Activated T-cell treated with anti-CD3 and anti-CD28 coated beads, Interleukin-2, amount 50 U/mL, for 24 hours (primary cell): ENCODE data around the gene ZNF518B.

Experiments
- DNase-seq: peaks from one replicate; pipeline ENCODE4 v3.0.0-alpha.2; 2020
- H3K27ac Mint-ChIP-seq: 2 replicates; pipeline ENCODE4 v1.8.0; 2020; ENCODE audit warnings: mild to moderate bottlenecking, mixed read lengths
- H3K27me3 Mint-ChIP-seq: 2 replicates; pipeline ENCODE4 v1.8.0; 2020; ENCODE audit warnings: mixed read lengths
- H3K36me3 Mint-ChIP-seq: 2 replicates; pipeline ENCODE4 v1.8.0; 2020; ENCODE audit warnings: low read depth, mixed read lengths
- H3K4me1 Mint-ChIP-seq: 2 replicates; pipeline ENCODE4 v1.8.0; 2020; ENCODE audit warnings: low read depth, mixed read lengths
- H3K4me3 Mint-ChIP-seq: 2 replicates; pipeline ENCODE4 v1.8.0; 2020; ENCODE audit warnings: mild to moderate bottlenecking, moderate library complexity, mixed read lengths
- H3K9me3 Mint-ChIP-seq: 2 replicates; pipeline ENCODE4 v1.8.0; 2020; ENCODE audit warnings: mixed read lengths

Gene ZNF518B

GRCh38 chr4:10466161-10466560 lies 8.9 kb upstream of the ZNF518B start:
- no peak for DNase-seq
- Mint-ChIP-seq H3K4me1 (peaks cover 5% of the 10 kb centered on the region), H3K9me3 (no peaks in the 10 kb centered on the region), H3K4me3 (no peak overlapping the region), H3K27ac (no peak overlapping the region), H3K27me3 (peaks cover 50% of the 10 kb centered on the region), H3K36me3 (no peaks in the 10 kb centered on the region)

- no peak for DNase-seq
- H3K4me1 Mint-ChIP-seq, result peaks cover 19% of the 10 kb centered on the region
- no peak overlapping the region for H3K4me3 Mint-ChIP-seq
- peaks cover 62% of the 10 kb centered on the region for H3K27me3 Mint-ChIP-seq
- H3K9me3 Mint-ChIP-seq, result peaks cover 2% of the 10 kb centered on the region
- H3K36me3 Mint-ChIP-seq, result no peaks in the 10 kb centered on the region
- H3K27ac Mint-ChIP-seq, result no peak overlapping the region
These were observed 5.7 kb upstream of the ZNF518B start for GRCh38 chr4:10462876-10463275.

- Mint-ChIP-seq H3K4me3 (peak overlapping the region; percentile 74), H3K27me3 (peaks cover 59% of the 10 kb centered on the region), H3K27ac (no peak overlapping the region), H3K9me3 (peaks cover 2% of the 10 kb centered on the region), H3K36me3 (no peaks in the 10 kb centered on the region), H3K4me1 (peaks cover 24% of the 10 kb centered on the region)
- DNase-seq, result no peak
These were observed 4.7 kb upstream of the ZNF518B start for GRCh38 chr4:10461850-10462400.

GRCh38 chr4:10461091-10461849 lies 4.0 kb upstream of the ZNF518B start:
- peak; percentile 88 for DNase-seq
- H3K4me1 Mint-ChIP-seq, result peaks cover 25% of the 10 kb centered on the region
- H3K9me3 Mint-ChIP-seq, result peaks cover 2% of the 10 kb centered on the region
- H3K36me3 Mint-ChIP-seq, result peaks cover 4% of the 10 kb centered on the region
- H3K27ac Mint-ChIP-seq, result no peak overlapping the region
- H3K27me3 Mint-ChIP-seq, result peaks cover 57% of the 10 kb centered on the region
- H3K4me3 Mint-ChIP-seq, result peak overlapping the region; percentile 74

- Mint-ChIP-seq H3K4me1 (peaks cover 32% of the 10 kb centered on the region), H3K9me3 (peaks cover 2% of the 10 kb centered on the region), H3K4me3 (peak overlapping the region; percentile 48), H3K36me3 (peaks cover 10% of the 10 kb centered on the region), H3K27ac (no peak overlapping the region), H3K27me3 (peaks cover 54% of the 10 kb centered on the region)
- peak; percentile 33 for DNase-seq
These were observed 3.3 kb upstream of the ZNF518B start for GRCh38 chr4:10460313-10461047.

- Mint-ChIP-seq H3K4me1 (peaks cover 39% of the 10 kb centered on the region), H3K4me3 (no peak overlapping the region), H3K27ac (no peak overlapping the region), H3K9me3 (peaks cover 2% of the 10 kb centered on the region), H3K27me3 (peaks cover 42% of the 10 kb centered on the region), H3K36me3 (peaks cover 21% of the 10 kb centered on the region)
- DNase-seq, result no peak
These were observed 2.1 kb upstream of the ZNF518B start for GRCh38 chr4:10459305-10459704.

GRCh38 chr4:10458177-10458576 lies 951 bp upstream of the ZNF518B start:
- DNase-seq, result no peak
- H3K36me3 Mint-ChIP-seq, result peaks cover 33% of the 10 kb centered on the region
- H3K9me3 Mint-ChIP-seq, result peaks cover 2% of the 10 kb centered on the region
- H3K4me3 Mint-ChIP-seq, result no peak overlapping the region
- peaks cover 32% of the 10 kb centered on the region for H3K27me3 Mint-ChIP-seq
- no peak overlapping the region for H3K27ac Mint-ChIP-seq
- peaks cover 42% of the 10 kb centered on the region for H3K4me1 Mint-ChIP-seq

GRCh38 chr4:10456595-10457254 lies 501 bp downstream of the ZNF518B start:
- peaks cover 47% of the 10 kb centered on the region for H3K36me3 Mint-ChIP-seq
- peak overlapping the region; percentile 81 for H3K4me3 Mint-ChIP-seq
- H3K4me1 Mint-ChIP-seq, result peaks cover 47% of the 10 kb centered on the region
- peak; percentile 73 for DNase-seq
- H3K9me3 Mint-ChIP-seq, result peaks cover 13% of the 10 kb centered on the region
- H3K27me3 Mint-ChIP-seq, result peaks cover 19% of the 10 kb centered on the region
- peak overlapping the region; percentile 79 for H3K27ac Mint-ChIP-seq

- DNase-seq, result no peak
- Mint-ChIP-seq H3K27me3 (peaks cover 15% of the 10 kb centered on the region), H3K36me3 (peaks cover 51% of the 10 kb centered on the region), H3K27ac (peak overlapping the region; percentile 79), H3K4me3 (peak overlapping the region; percentile 81), H3K9me3 (peaks cover 16% of the 10 kb centered on the region), H3K4me1 (peaks cover 43% of the 10 kb centered on the region)
These were observed 999 bp downstream of the ZNF518B start for GRCh38 chr4:10456260-10456594.

GRCh38 chr4:10455133-10455532 lies 2.1 kb downstream of the ZNF518B start:
- H3K4me3 Mint-ChIP-seq, result no peak overlapping the region
- peaks cover 15% of the 10 kb centered on the region for H3K27me3 Mint-ChIP-seq
- peaks cover 17% of the 10 kb centered on the region for H3K9me3 Mint-ChIP-seq
- no peak for DNase-seq
- peaks cover 35% of the 10 kb centered on the region for H3K4me1 Mint-ChIP-seq
- H3K36me3 Mint-ChIP-seq, result peaks cover 62% of the 10 kb centered on the region
- no peak overlapping the region for H3K27ac Mint-ChIP-seq

- Mint-ChIP-seq H3K27me3 (peaks cover 15% of the 10 kb centered on the region), H3K4me1 (peaks cover 33% of the 10 kb centered on the region), H3K27ac (no peak overlapping the region), H3K4me3 (no peak overlapping the region), H3K9me3 (peaks cover 21% of the 10 kb centered on the region), H3K36me3 (peaks cover 66% of the 10 kb centered on the region)
- DNase-seq, result no peak
These were observed 2.5 kb downstream of the ZNF518B start for GRCh38 chr4:10454726-10455125.

- Mint-ChIP-seq H3K9me3 (peaks cover 28% of the 10 kb centered on the region), H3K4me1 (peaks cover 31% of the 10 kb centered on the region), H3K36me3 (peaks cover 72% of the 10 kb centered on the region), H3K4me3 (no peak overlapping the region), H3K27me3 (peaks cover 11% of the 10 kb centered on the region), H3K27ac (no peak overlapping the region)
- DNase-seq, result no peak
These were observed 3.1 kb downstream of the ZNF518B start for GRCh38 chr4:10454121-10454520.

GRCh38 chr4:10448991-10449390 lies 8.2 kb downstream of the ZNF518B start:
- DNase-seq, result no peak
- Mint-ChIP-seq H3K4me3 (no peak overlapping the region), H3K36me3 (peaks cover 98% of the 10 kb centered on the region), H3K27ac (no peak overlapping the region), H3K27me3 (no peaks in the 10 kb centered on the region), H3K9me3 (peaks cover 68% of the 10 kb centered on the region), H3K4me1 (peaks cover 6% of the 10 kb centered on the region)

GRCh38 chr4:10442976-10443375 lies 14.2 kb downstream of the ZNF518B start:
- Mint-ChIP-seq H3K4me3 (no peak overlapping the region), H3K36me3 (peaks cover 95% of the 10 kb centered on the region), H3K4me1 (no peaks in the 10 kb centered on the region), H3K27ac (no peak overlapping the region), H3K27me3 (no peaks in the 10 kb centered on the region), H3K9me3 (peaks cover 64% of the 10 kb centered on the region)
- DNase-seq, result no peak
